GM12892 (cell line): Measurements from ENCODE around the gene NMU.

ENCODE experiments used
- POLR2A ChIP-seq: IDR thresholded peaks from 2 replicates; pipeline ENCODE4 v1.6.1; 2011; ENCODE audit warnings: low read depth, low read length, control low read depth
- POLR2AphosphoS5 ChIP-seq: IDR thresholded peaks from 2 replicates; pipeline ENCODE4 v1.6.1; 2011; ENCODE audit warnings: low read depth, low read length, control low read depth
- TAF1 ChIP-seq: IDR thresholded peaks from 2 replicates; pipeline ENCODE4 v1.6.1; 2011; ENCODE audit warnings: low read depth, mild to moderate bottlenecking, control low read depth, low read length, borderline replicate concordance

- TF ChIP-seq TAF1: no peak
- TF ChIP-seq POLR2A: no peak
- no peak for TF ChIP-seq POLR2AphosphoS5
Observed at GRCh38 chr4:55675196-55675793, 39.2 kb upstream of the NMU start.
